Measurements from ENCODE around the gene GPC5.

Gene GPC5

GRCh38 chr13:91764527-91764926, 366.1 kb downstream of the GPC5 start:
- no peak overlapping the region for H3K9ac ChIP-seq (ENCODE audit: low read length)
- H3K9me3 ChIP-seq (ENCODE audit: insufficient read depth, low read length): no peaks in the 10 kb centered on the region
- no peaks in the 10 kb centered on the region for H3F3A ChIP-seq (ENCODE audit: insufficient read depth)
- no peak for TF ChIP-seq CTCF (IDR thresholded peaks at IDR 0.05; ENCODE audit: insufficient read depth, low read length, poor library complexity, severe bottlenecking)
- no peak for TF ChIP-seq EZH2phosphoT487 (conservative IDR thresholded peaks at IDR 0.05; ENCODE audit: low read length)
- H3K4me3 ChIP-seq (ENCODE audit: insufficient read depth, low read length, poor library complexity, severe bottlenecking): no peak overlapping the region
- H3K4me2 ChIP-seq (ENCODE audit: low read depth, low read length, poor library complexity, severe bottlenecking): no peak overlapping the region
- no peaks in the 10 kb centered on the region for H3K27me3 ChIP-seq (ENCODE audit: low read length)
- no peaks in the 10 kb centered on the region for H3K79me2 ChIP-seq (ENCODE audit: insufficient read depth, low read length)
- H2AFZ ChIP-seq (ENCODE audit: low read depth, low read length, severe bottlenecking): no peak overlapping the region
- H4K20me1 ChIP-seq (ENCODE audit: low read depth, low read length): no peaks in the 10 kb centered on the region
- no peak overlapping the region for H3K27ac ChIP-seq (ENCODE audit: low read depth, low read length)
- H3K9me2 ChIP-seq (replicated peaks; ENCODE audit: insufficient read depth, low read length): no peaks in the 10 kb centered on the region
- H3K36me3 ChIP-seq (ENCODE audit: low read length): no peaks in the 10 kb centered on the region

DNA sequence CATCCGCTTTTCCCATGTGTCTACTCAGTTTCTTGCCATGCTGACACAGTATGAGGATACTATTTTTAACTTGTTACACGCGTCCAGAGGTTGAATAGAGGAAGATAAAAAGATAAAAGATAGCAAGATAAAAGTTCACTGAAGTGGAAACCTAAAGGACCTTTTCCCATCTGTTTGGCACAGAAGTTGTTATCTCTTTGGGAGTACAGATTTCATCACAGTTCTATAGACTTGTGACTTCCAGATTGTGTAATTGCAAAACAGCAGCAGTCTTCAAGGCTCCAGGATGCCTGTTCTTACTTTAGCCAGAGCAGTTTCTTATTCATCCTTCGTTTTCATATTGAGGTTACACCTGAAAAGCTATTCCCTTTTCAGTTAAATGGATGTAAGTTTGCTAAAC, 369.2 kb downstream of the GPC5 start:
- H3K4me3 ChIP-seq (ENCODE audit: insufficient read depth, low read length, poor library complexity, severe bottlenecking): no peak overlapping the region

GRCh38 chr13:91768746-91769145, 370.3 kb downstream of the GPC5 start:
- Histone ChIP-seq H3K27me3 (ENCODE audit: low read length) (no peaks in the 10 kb centered on the region), H3K4me3 (ENCODE audit: insufficient read depth, low read length, poor library complexity, severe bottlenecking) (no peak overlapping the region), H3K9me3 (ENCODE audit: insufficient read depth, low read length) (no peaks in the 10 kb centered on the region), H3F3A (ENCODE audit: insufficient read depth) (no peaks in the 10 kb centered on the region), H3K4me2 (ENCODE audit: low read depth, low read length, poor library complexity, severe bottlenecking) (no peak overlapping the region), H4K20me1 (ENCODE audit: low read depth, low read length) (no peaks in the 10 kb centered on the region), H2AFZ (ENCODE audit: low read depth, low read length, severe bottlenecking) (no peak overlapping the region), H3K27ac (ENCODE audit: low read depth, low read length) (no peak overlapping the region), H3K9me2 (replicated peaks; ENCODE audit: insufficient read depth, low read length) (no peaks in the 10 kb centered on the region), H3K36me3 (ENCODE audit: low read length) (no peaks in the 10 kb centered on the region), H3K79me2 (ENCODE audit: insufficient read depth, low read length) (no peaks in the 10 kb centered on the region), H3K9ac (ENCODE audit: low read length) (no peak overlapping the region)
- TF ChIP-seq EZH2phosphoT487 (conservative IDR thresholded peaks at IDR 0.05; ENCODE audit: low read length): no peak
- no peak for TF ChIP-seq CTCF (IDR thresholded peaks at IDR 0.05; ENCODE audit: insufficient read depth, low read length, poor library complexity, severe bottlenecking)

More for the DNA sequence above, 369.2 kb downstream of the GPC5 start:
- no peaks in the 10 kb centered on the region for H3K36me3 ChIP-seq (ENCODE audit: low read length)
- no peaks in the 10 kb centered on the region for H4K20me1 ChIP-seq (ENCODE audit: low read depth, low read length)
- no peaks in the 10 kb centered on the region for H3F3A ChIP-seq (ENCODE audit: insufficient read depth)
- no peak overlapping the region for H3K4me2 ChIP-seq (ENCODE audit: low read depth, low read length, poor library complexity, severe bottlenecking)
- no peak for TF ChIP-seq CTCF (IDR thresholded peaks at IDR 0.05; ENCODE audit: insufficient read depth, low read length, poor library complexity, severe bottlenecking)
- no peak for TF ChIP-seq EZH2phosphoT487 (conservative IDR thresholded peaks at IDR 0.05; ENCODE audit: low read length)
- H3K79me2 ChIP-seq (ENCODE audit: insufficient read depth, low read length): no peaks in the 10 kb centered on the region
- H2AFZ ChIP-seq (ENCODE audit: low read depth, low read length, severe bottlenecking): no peak overlapping the region
- H3K9ac ChIP-seq (ENCODE audit: low read length): no peak overlapping the region
- no peak overlapping the region for H3K27ac ChIP-seq (ENCODE audit: low read depth, low read length)
- no peaks in the 10 kb centered on the region for H3K9me2 ChIP-seq (replicated peaks; ENCODE audit: insufficient read depth, low read length)
- no peaks in the 10 kb centered on the region for H3K9me3 ChIP-seq (ENCODE audit: insufficient read depth, low read length)
- H3K27me3 ChIP-seq (ENCODE audit: low read length): no peaks in the 10 kb centered on the region

Data from SU-DHL-6 (cell line).